Activated CD8-positive, alpha-beta memory T cell treated with anti-CD3 and anti-CD28 coated beads, Interleukin-2, amount 50 U/mL, for 24 hours (primary cell): ENCODE results near the gene DDX52.
"Not testable (repeated sequence)": the region's sequence is repeated elsewhere in the genome, so short reads cannot be mapped to it uniquely, and the experiment has no call there.

Experiments
- DNase-seq: peaks from one replicate; pipeline ENCODE4 v3.0.0-alpha.2; 2020; ENCODE audit errors: extremely low read depth

Gene DDX52

GRCh38 chr17:37651849-37652248 lies 8.6 kb upstream of the DDX52 start:
- DNase-seq, result no peak

GRCh38 chr17:37650419-37651003 lies 7.3 kb upstream of the DDX52 start:
- no peak for DNase-seq

GRCh38 chr17:37648555-37648954 lies 5.3 kb upstream of the DDX52 start:
- DNase-seq, result no peak

GRCh38 chr17:37647856-37648255 lies 4.6 kb upstream of the DDX52 start:
- DNase-seq, result no peak

GRCh38 chr17:37643869-37644268 lies 623 bp upstream of the DDX52 start:
- DNase-seq, result no peak

- DNase-seq, result no peak
These were observed 565 bp downstream of the DDX52 start for GRCh38 chr17:37642681-37643080.

GRCh38 chr17:37640015-37640414 lies 3.2 kb downstream of the DDX52 start:
- no peak for DNase-seq

- no peak for DNase-seq
These were observed 5.3 kb downstream of the DDX52 start for GRCh38 chr17:37637956-37638355.

- DNase-seq, result not testable (repeated sequence)
These were observed 26.8 kb downstream of the DDX52 start for GRCh38 chr17:37616430-37616829.

GRCh38 chr17:37614823-37615222 lies 28.4 kb downstream of the DDX52 start:
- DNase-seq, result no peak

GRCh38 chr17:37614391-37614790 lies 28.9 kb downstream of the DDX52 start:
- DNase-seq, result no peak

- DNase-seq, result no peak
These were observed 32.3 kb downstream of the DDX52 start for GRCh38 chr17:37610971-37611370.

- not testable (repeated sequence) for DNase-seq
These were observed 33.2 kb downstream of the DDX52 start for GRCh38 chr17:37610041-37610420.

GRCh38 chr17:37609170-37610040 lies 33.8 kb downstream of the DDX52 start, which contains the start of gene SYNRG:
SYNRG (minus strand) TSS chr17:37609418; CDS start chr17:37609355, 63 bp downstream.
- peak; percentile 81 for DNase-seq

- DNase-seq, result no peak
These were observed 34.7 kb downstream of the DDX52 start for GRCh38 chr17:37608351-37609169.

GRCh38 chr17:37607637-37608331 lies 35.5 kb downstream of the DDX52 start:
- DNase-seq, result no peak

- DNase-seq, result no peak
These were observed 37.3 kb downstream of the DDX52 start for GRCh38 chr17:37605813-37606505.

- no peak for DNase-seq
These were observed 38.2 kb downstream of the DDX52 start for GRCh38 chr17:37605081-37605480.

- no peak for DNase-seq
These were observed 38.7 kb downstream of the DDX52 start for GRCh38 chr17:37604556-37604955.

GRCh38 chr17:37598145-37598544 lies 45.1 kb downstream of the DDX52 start:
- DNase-seq, result no peak

- no peak for DNase-seq
These were observed 51.0 kb downstream of the DDX52 start for GRCh38 chr17:37592291-37592690.
